HG03280 (cell line): ENCODE measurements around the gene VN1R5.
"Not testable (repeated sequence)": the region's sequence is repeated elsewhere in the genome, so short reads cannot be mapped to it uniquely, and the experiment has no call there.

Experiments
- ATAC-seq: cut with Tn5 transposase; IDR thresholded peaks from one replicate; pipeline ENCODE4 v1.9.1; 2021; ENCODE audit warnings: mild to moderate bottlenecking, moderate library complexity; ENCODE audit not compliant: unreplicated experiment

VN1R5 gene

GRCh38 chr1:247270003-247270402, 14.1 kb downstream of the VN1R5 start:
- ATAC-seq = no peak

- ATAC-seq = no peak
These were observed 17.1 kb downstream of the VN1R5 start for GRCh38 chr1:247273013-247273412.

GRCh38 chr1:247274605-247275256, 18.9 kb downstream of the VN1R5 start:
- ATAC-seq = no peak

- ATAC-seq = no peak
These were observed 21.3 kb downstream of the VN1R5 start for GRCh38 chr1:247277191-247277590.

- no peak for ATAC-seq
These were observed 25.2 kb downstream of the VN1R5 start for GRCh38 chr1:247281001-247281574.

GRCh38 chr1:247286134-247286670, 30.3 kb downstream of the VN1R5 start:
- no peak for ATAC-seq

- ATAC-seq = no peak
These were observed 31.6 kb downstream of the VN1R5 start for GRCh38 chr1:247287460-247287859.

GRCh38 chr1:247288341-247288740, 32.5 kb downstream of the VN1R5 start:
- ATAC-seq = no peak

GRCh38 chr1:247289274-247289892, 33.5 kb downstream of the VN1R5 start:
- not testable (repeated sequence) for ATAC-seq

GRCh38 chr1:247290576-247290975, 34.7 kb downstream of the VN1R5 start:
- ATAC-seq = no peak

GRCh38 chr1:247291161-247291560, 35.3 kb downstream of the VN1R5 start:
- ATAC-seq = no peak

GRCh38 chr1:247291833-247292561, 36.1 kb downstream of the VN1R5 start:
- no peak for ATAC-seq

GRCh38 chr1:247293047-247293446, 37.2 kb downstream of the VN1R5 start:
- no peak for ATAC-seq

- ATAC-seq = no peak
These were observed 38.4 kb downstream of the VN1R5 start for GRCh38 chr1:247294282-247294681.

GRCh38 chr1:247295274-247295684, 39.4 kb downstream of the VN1R5 start:
- ATAC-seq = no peak

- no peak for ATAC-seq
These were observed 39.9 kb downstream of the VN1R5 start for GRCh38 chr1:247295746-247296145.

- no peak for ATAC-seq
These were observed 40.8 kb downstream of the VN1R5 start for GRCh38 chr1:247296599-247297180.

- ATAC-seq = no peak
These were observed 41.6 kb downstream of the VN1R5 start for GRCh38 chr1:247297263-247298123.

- no peak for ATAC-seq
These were observed 42.2 kb downstream of the VN1R5 start for GRCh38 chr1:247298124-247298481.

GRCh38 chr1:247298701-247299100, 42.8 kb downstream of the VN1R5 start:
- ATAC-seq = no peak
